A549 (cell line): Measurements from ENCODE around the gene C9orf78. TPM values are rescaled to one million over a fixed set of nuclear protein-coding genes. Genes with fewer than 3 reads are reported as not detected.

ENCODE experiments used
- ATAC-seq, 2 experiments: fragments of 200-7000 bp in 1 of 2; fragments of >200 bp in 1 of 2; cut with Nextera tagmentation in 1 of 2; cut with Tn5 transposase in 1 of 2; 3 replicates each; pipeline versions ENCODE4 v1.8.0 to v1.9.1; 2018 to 2020; ENCODE audit warnings: mild to moderate bottlenecking in 1 of 2, moderate library complexity in 1 of 2
- CTCF ChIA-PET: fragments of 300-600 bp; sonication (Branson Sonifier 250); formaldehyde crosslinking; extraction: SDS; loops from one replicate; lab custom pipeline; 2021; ENCODE audit warnings: antibody characterized with exemption, inconsistent platforms; lab: Yijun Ruan, JAX
- POLR2A ChIA-PET: fragments of 350-600 bp; formaldehyde crosslinking; extraction: SDS; loops from one replicate; lab custom pipeline; 2021; ENCODE audit warnings: antibody characterized with exemption, inconsistent platforms; lab: Yijun Ruan, JAX
- DNase-seq, 2 experiments: peaks; one replicate each; pipeline versions ENCODE4 v3.0.0 to v3.0.0-alpha.2; 2011 to 2016; ENCODE audit warnings: low read depth in 1 of 2, low spot score in 1 of 2
- FAIRE-seq: peaks from 2 replicates; lab custom pipeline; 2011; peaks lifted over from hg19 to GRCh38; lab: Jason Lieb, UNC
- H3K27ac ChIP-seq, 2 experiments: fragments of >200 bp; sonication (Bioruptor Twin); formaldehyde crosslinking; 3 replicates each; pipeline ENCODE4 v1.5.1; 2016 to 2017
- H3K4me1 ChIP-seq: fragments of >200 bp; sonication (Bioruptor Twin); formaldehyde crosslinking; 3 replicates; pipeline ENCODE4 v1.6.1; 2016
- H3K4me2 ChIP-seq: fragments of >200 bp; sonication (Bioruptor Twin); formaldehyde crosslinking; 3 replicates; pipeline ENCODE4 v1.6.1; 2016
- H3K4me3 ChIP-seq: fragments of >200 bp; sonication (Bioruptor Twin); formaldehyde crosslinking; 3 replicates; pipeline ENCODE4 v1.5.1; 2016
- H3K9me3 ChIP-seq: fragments of >200 bp; sonication (Bioruptor Twin); formaldehyde crosslinking; 3 replicates; pipeline ENCODE4 v1.6.1; 2016
- ATOH8 ChIP-seq: fragments of 250-450 bp; sonication (Bioruptor Pico); IDR thresholded peaks from 2 replicates; pipeline ENCODE4 v1.5.0; 2020; ENCODE audit warnings: low read depth, mild to moderate bottlenecking, moderate library complexity
- BHLHE40 ChIP-seq: IDR thresholded peaks from 2 replicates; pipeline ENCODE4 v1.6.1; 2012; ENCODE audit warnings: low read depth, low read length, inconsistent platforms
- CEBPB ChIP-seq, 2 experiments: fragments of >200 bp in 1 of 2; sonication (Bioruptor Twin) in 1 of 2; formaldehyde crosslinking in 1 of 2; IDR thresholded peaks; 2 replicates each; pipeline ENCODE4 v1.6.1; 2012 to 2016
- EHF ChIP-seq: fragments of 250-450 bp; sonication (Bioruptor Pico); IDR thresholded peaks from 2 replicates; pipeline ENCODE4 v1.5.0; 2020; ENCODE audit warnings: mild to moderate bottlenecking
- EHMT2 ChIP-seq: fragments of 200-600 bp; sonication (generic); IDR thresholded peaks from 2 replicates; pipeline ENCODE4 v1.6.1; 2016; ENCODE audit warnings: antibody characterized with exemption, low read depth, mild to moderate bottlenecking, moderate library complexity
- EP300 ChIP-seq, 2 experiments: fragments of >200 bp; sonication (Bioruptor Twin); formaldehyde crosslinking; IDR thresholded peaks; 2 replicates in 1 of 2; 3 replicates in 1 of 2; pipeline ENCODE4 v1.6.1; 2016 to 2017
- ESRRA ChIP-seq: fragments of 150-350 bp; IDR thresholded peaks from 2 replicates; pipeline ENCODE4 v1.6.1; 2014; ENCODE audit warnings: mild to moderate bottlenecking, low read length, borderline replicate concordance
- HOXA7 ChIP-seq: fragments of 250-450 bp; sonication (Bioruptor Pico); IDR thresholded peaks from 2 replicates; pipeline ENCODE4 v1.5.0; 2020; ENCODE audit warnings: mild to moderate bottlenecking, moderate library complexity
- HOXB5 ChIP-seq: fragments of 250-450 bp; sonication (Bioruptor Pico); IDR thresholded peaks from 2 replicates; pipeline ENCODE4 v1.5.0; 2020; ENCODE audit warnings: mild to moderate bottlenecking, moderate library complexity
- JUN ChIP-seq, 2 experiments: fragments of >200 bp; sonication (Bioruptor Twin); formaldehyde crosslinking; IDR thresholded peaks; 2 replicates in 1 of 2; 3 replicates in 1 of 2; pipeline ENCODE4 v1.6.1; 2016 to 2017
- KDM5A ChIP-seq: fragments of 200-600 bp; sonication (generic); IDR thresholded peaks from 2 replicates; pipeline ENCODE4 v1.6.1; 2016; ENCODE audit warnings: antibody characterized with exemption, mild to moderate bottlenecking
- MAFK ChIP-seq: fragments of 450-650 bp; IDR thresholded peaks from 2 replicates; pipeline ENCODE4 v1.6.1; 2014; ENCODE audit not compliant: partially characterized antibody
- NPAS2 ChIP-seq: fragments of 250-450 bp; sonication (Bioruptor Pico); IDR thresholded peaks from 2 replicates; pipeline ENCODE4 v1.8.0; 2022; ENCODE audit warnings: mild to moderate bottlenecking, moderate library complexity, borderline replicate concordance
- RARB ChIP-seq: fragments of 250-450 bp; sonication (Bioruptor Pico); IDR thresholded peaks from 2 replicates; pipeline ENCODE4 v1.8.0; 2021; ENCODE audit warnings: mild to moderate bottlenecking, moderate library complexity
- TP53 ChIP-seq: fragments of 250-450 bp; sonication (Bioruptor Pico); IDR thresholded peaks from 2 replicates; pipeline ENCODE4 v1.5.0; 2021; ENCODE audit warnings: mild to moderate bottlenecking, moderate library complexity
- ZC3H11A ChIP-seq: fragments of 450-650 bp; IDR thresholded peaks from 2 replicates; pipeline ENCODE4 v1.6.1; 2014; ENCODE audit warnings: antibody characterized with exemption, mild to moderate bottlenecking
- ZFP36 ChIP-seq: fragments of 450-650 bp; IDR thresholded peaks from 2 replicates; pipeline ENCODE4 v1.6.1; 2014; ENCODE audit warnings: borderline replicate concordance; ENCODE audit not compliant: partially characterized antibody
- ZSCAN20 ChIP-seq: fragments of 250-450 bp; sonication (Bioruptor Pico); IDR thresholded peaks from 2 replicates; pipeline ENCODE4 v1.8.0; 2022; ENCODE audit warnings: mild to moderate bottlenecking, moderate library complexity
- WGBS: methylation state at CpG from one replicate; pipeline ENCODE4 v1.1.6; 2017; ENCODE audit errors: missing lambda C conversion rate; 5-methylcytosine and 5-hydroxymethylcytosine counted together
- polyA plus RNA-seq, 4 experiments: library from polyadenylated mRNA; depleted of rRNA in 3 of 4; stranded (reverse); fragments of >200 nt; fragmentation: RNase III in 1 of 4; extraction: RNeasy Plus Mini Kit Qiagen cat#74134 plus additional on column Dnase treatment in 1 of 4; gene quantifications; 2 replicates in 3 of 4; 3 replicates in 1 of 4; pipeline ENCODE4 v1.2.3, GENCODE V29; 2011 to 2017
- TF ChIP-seq, protein P1 (sequence below): fragments of >200 bp; sonication (Bioruptor Twin); formaldehyde crosslinking; IDR thresholded peaks from 2 replicates; pipeline ENCODE4 v1.6.1; 2016
- TF ChIP-seq, protein P2 (sequence below): IDR thresholded peaks from 2 replicates; pipeline ENCODE4 v1.6.1; 2012; ENCODE audit warnings: low read depth, borderline replicate concordance
- TF ChIP-seq, protein P3 (sequence below): IDR thresholded peaks from 2 replicates; pipeline ENCODE4 v1.6.1; 2012
- TF ChIP-seq, protein P4 (sequence below): fragments of >200 bp; sonication (Bioruptor Twin); formaldehyde crosslinking; IDR thresholded peaks from 3 replicates; pipeline ENCODE4 v1.5.1; 2016
- TF ChIP-seq, protein P5 (sequence below): fragments of 250-450 bp; sonication (Bioruptor Pico); IDR thresholded peaks from 2 replicates; pipeline ENCODE4 v1.5.0; 2021; ENCODE audit warnings: mild to moderate bottlenecking, moderate library complexity, borderline replicate concordance

The C9orf78 gene
- polyA plus RNA-seq, 2 of the 4 experiments (the other 2 are of a cell fraction) = 91.4 to 131 TPM

DNA sequence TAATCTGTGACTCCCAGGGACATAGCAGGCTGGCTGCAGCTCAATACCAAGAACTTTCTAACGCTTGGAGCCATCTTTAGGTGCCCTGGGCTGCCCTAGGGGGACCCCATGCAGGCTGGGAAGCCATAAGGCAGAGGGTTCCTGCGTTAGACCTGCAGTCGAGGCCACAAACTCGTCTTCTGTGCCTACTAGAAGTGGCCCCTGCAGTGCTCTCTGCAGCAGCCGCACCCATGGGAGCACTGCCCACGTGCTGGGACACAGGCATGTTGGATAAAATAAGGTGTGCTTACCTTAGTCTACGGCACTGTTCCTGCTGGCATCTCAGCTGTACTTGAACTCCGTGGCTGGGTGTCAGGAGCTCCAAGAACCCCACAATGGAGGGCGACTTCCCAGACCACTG, 22.7 kb downstream of the C9orf78 start:
- Histone ChIP-seq H3K4me1 (peaks cover 18% of the 10 kb centered on the region), H3K4me2 (no peak overlapping the region), H3K9me3 (no peaks in the 10 kb centered on the region), H3K27ac (no peak overlapping the region), H3K4me3 (no peak overlapping the region)
- 88% methylated on average over 8 of the region's 9 CpGs for WGBS
- TF ChIP-seq, protein P1, sequence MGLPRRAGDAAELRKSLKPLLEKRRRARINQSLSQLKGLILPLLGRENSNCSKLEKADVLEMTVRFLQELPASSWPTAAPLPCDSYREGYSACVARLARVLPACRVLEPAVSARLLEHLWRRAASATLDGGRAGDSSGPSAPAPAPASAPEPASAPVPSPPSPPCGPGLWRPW = no peak
- no peak for TF ChIP-seq ZSCAN20 (CRISPR knock-in tag)
- TF ChIP-seq HOXA7 (CRISPR knock-in tag) = no peak
- no peak for TF ChIP-seq NPAS2 (CRISPR knock-in tag)
- no peak for TF ChIP-seq CEBPB (IDR thresholded peaks at IDR 0.05)
- TF ChIP-seq, protein P2, sequence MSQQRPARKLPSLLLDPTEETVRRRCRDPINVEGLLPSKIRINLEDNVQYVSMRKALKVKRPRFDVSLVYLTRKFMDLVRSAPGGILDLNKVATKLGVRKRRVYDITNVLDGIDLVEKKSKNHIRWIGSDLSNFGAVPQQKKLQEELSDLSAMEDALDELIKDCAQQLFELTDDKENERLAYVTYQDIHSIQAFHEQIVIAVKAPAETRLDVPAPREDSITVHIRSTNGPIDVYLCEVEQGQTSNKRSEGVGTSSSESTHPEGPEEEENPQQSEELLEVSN = no peak
- no peak for TF ChIP-seq TP53 (CRISPR knock-in tag)
- no peak for TF ChIP-seq KDM5A
- TF ChIP-seq, protein P3, sequence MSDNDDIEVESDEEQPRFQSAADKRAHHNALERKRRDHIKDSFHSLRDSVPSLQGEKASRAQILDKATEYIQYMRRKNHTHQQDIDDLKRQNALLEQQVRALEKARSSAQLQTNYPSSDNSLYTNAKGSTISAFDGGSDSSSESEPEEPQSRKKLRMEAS = no peak
- TF ChIP-seq MAFK = no peak
- TF ChIP-seq, protein P4, sequence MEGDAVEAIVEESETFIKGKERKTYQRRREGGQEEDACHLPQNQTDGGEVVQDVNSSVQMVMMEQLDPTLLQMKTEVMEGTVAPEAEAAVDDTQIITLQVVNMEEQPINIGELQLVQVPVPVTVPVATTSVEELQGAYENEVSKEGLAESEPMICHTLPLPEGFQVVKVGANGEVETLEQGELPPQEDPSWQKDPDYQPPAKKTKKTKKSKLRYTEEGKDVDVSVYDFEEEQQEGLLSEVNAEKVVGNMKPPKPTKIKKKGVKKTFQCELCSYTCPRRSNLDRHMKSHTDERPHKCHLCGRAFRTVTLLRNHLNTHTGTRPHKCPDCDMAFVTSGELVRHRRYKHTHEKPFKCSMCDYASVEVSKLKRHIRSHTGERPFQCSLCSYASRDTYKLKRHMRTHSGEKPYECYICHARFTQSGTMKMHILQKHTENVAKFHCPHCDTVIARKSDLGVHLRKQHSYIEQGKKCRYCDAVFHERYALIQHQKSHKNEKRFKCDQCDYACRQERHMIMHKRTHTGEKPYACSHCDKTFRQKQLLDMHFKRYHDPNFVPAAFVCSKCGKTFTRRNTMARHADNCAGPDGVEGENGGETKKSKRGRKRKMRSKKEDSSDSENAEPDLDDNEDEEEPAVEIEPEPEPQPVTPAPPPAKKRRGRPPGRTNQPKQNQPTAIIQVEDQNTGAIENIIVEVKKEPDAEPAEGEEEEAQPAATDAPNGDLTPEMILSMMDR = no peak
- no peak for TF ChIP-seq ESRRA
- no peak for TF ChIP-seq HOXB5 (CRISPR knock-in tag)
- TF ChIP-seq EP300 (IDR thresholded peaks at IDR 0.05) = no peak
- no peak for TF ChIP-seq BHLHE40
- no peak for TF ChIP-seq ATOH8
- peak in 1 of 2 experiments; percentile 7; a peak in 3 of 6 replicates for ATAC-seq
- ChIA-PET CTCF (interaction anchor here (1.9 to 2.5 kb wide), 2 partner anchors 10 to 29 kb away, joined by 5 to 7 read pairs; no protein-coding TSS in a partner anchor), POLR2A (no interaction called here)
- DNase-seq = no peak
- no peak for FAIRE-seq

- Histone ChIP-seq H3K9me3 (no peaks in the 10 kb centered on the region), H3K27ac (no peak overlapping the region), H3K4me1 (peaks cover 18% of the 10 kb centered on the region), H3K4me3 (no peak overlapping the region), H3K4me2 (no peak overlapping the region)
- ChIA-PET POLR2A (no interaction called here), CTCF (interaction anchor here (0.6 to 2.5 kb wide), 7 partner anchors 9 to 644 kb away, joined by 3 to 8 read pairs (median 5); partner anchors contain the start of gene TOR1B)
- DNase-seq (no peak), ATAC-seq (no peak), FAIRE-seq (no peak)
- TF ChIP-seq ESRRA (no peak), EHF (no peak), HOXA7 (CRISPR knock-in tag) (no peak), ZFP36 (no peak), JUN (IDR thresholded peaks at IDR 0.05) (no peak), ATOH8 (no peak), NPAS2 (CRISPR knock-in tag) (no peak), HOXB5 (CRISPR knock-in tag) (no peak), ZC3H11A (no peak), RARB (no peak), EHMT2 (no peak), MAFK (no peak), ZSCAN20 (CRISPR knock-in tag) (no peak)
- TF ChIP-seq, protein P5, sequence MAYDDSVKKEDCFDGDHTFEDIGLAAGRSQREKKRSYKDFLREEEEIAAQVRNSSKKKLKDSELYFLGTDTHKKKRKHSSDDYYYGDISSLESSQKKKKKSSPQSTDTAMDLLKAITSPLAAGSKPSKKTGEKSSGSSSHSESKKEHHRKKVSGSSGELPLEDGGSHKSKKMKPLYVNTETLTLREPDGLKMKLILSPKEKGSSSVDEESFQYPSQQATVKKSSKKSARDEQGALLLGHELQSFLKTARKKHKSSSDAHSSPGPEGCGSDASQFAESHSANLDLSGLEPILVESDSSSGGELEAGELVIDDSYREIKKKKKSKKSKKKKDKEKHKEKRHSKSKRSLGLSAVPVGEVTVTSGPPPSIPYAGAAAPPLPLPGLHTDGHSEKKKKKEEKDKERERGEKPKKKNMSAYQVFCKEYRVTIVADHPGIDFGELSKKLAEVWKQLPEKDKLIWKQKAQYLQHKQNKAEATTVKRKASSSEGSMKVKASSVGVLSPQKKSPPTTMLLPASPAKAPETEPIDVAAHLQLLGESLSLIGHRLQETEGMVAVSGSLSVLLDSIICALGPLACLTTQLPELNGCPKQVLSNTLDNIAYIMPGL (CRISPR knock-in tag) = no peak
- WGBS = 88% methylated on average over 6 of the region's 6 CpGs
Measured at GRCh38 chr9:129811967-129812363, 23.1 kb downstream of the C9orf78 start.
